HEK293T (cell line): ENCODE measurements around the gene MAU2.

ENCODE experiments used
- ARNT ChIP-seq: fragments of 450-650 bp; IDR thresholded peaks from 2 replicates; pipeline ENCODE4 v1.6.1; 2017; ENCODE audit warnings: mild to moderate bottlenecking
- BHLHE40 ChIP-seq: fragments of 450-650 bp; IDR thresholded peaks from 2 replicates; pipeline ENCODE4 v1.6.1; 2016; ENCODE audit warnings: mild to moderate bottlenecking, moderate library complexity, borderline replicate concordance
- ELF4 ChIP-seq: fragments of 450-650 bp; IDR thresholded peaks from 2 replicates; pipeline ENCODE4 v1.6.1; 2017; ENCODE audit warnings: antibody characterized with exemption
- FOXA1 ChIP-seq: fragments of 450-650 bp; IDR thresholded peaks from 2 replicates; pipeline ENCODE4 v1.6.1; 2016; ENCODE audit warnings: mild to moderate bottlenecking
- FOXK2 ChIP-seq: fragments of 450-650 bp; IDR thresholded peaks from 2 replicates; pipeline ENCODE4 v1.6.1; 2016; ENCODE audit warnings: mild to moderate bottlenecking
- L3MBTL2 ChIP-seq: fragments of 450-650 bp; conservative IDR thresholded peaks from 2 replicates; pipeline ENCODE4 v1.6.1; 2016; ENCODE audit warnings: mild to moderate bottlenecking
- LEF1 ChIP-seq: fragments of 450-650 bp; IDR thresholded peaks from 2 replicates; pipeline ENCODE4 v1.6.1; 2017; ENCODE audit warnings: mild to moderate bottlenecking, borderline replicate concordance
- SP1 ChIP-seq: fragments of 450-650 bp; IDR thresholded peaks from 2 replicates; pipeline ENCODE4 v1.6.1; 2017
- ZNF384 ChIP-seq: fragments of 450-650 bp; IDR thresholded peaks from 2 replicates; pipeline ENCODE4 v1.6.1; 2016

DNA sequence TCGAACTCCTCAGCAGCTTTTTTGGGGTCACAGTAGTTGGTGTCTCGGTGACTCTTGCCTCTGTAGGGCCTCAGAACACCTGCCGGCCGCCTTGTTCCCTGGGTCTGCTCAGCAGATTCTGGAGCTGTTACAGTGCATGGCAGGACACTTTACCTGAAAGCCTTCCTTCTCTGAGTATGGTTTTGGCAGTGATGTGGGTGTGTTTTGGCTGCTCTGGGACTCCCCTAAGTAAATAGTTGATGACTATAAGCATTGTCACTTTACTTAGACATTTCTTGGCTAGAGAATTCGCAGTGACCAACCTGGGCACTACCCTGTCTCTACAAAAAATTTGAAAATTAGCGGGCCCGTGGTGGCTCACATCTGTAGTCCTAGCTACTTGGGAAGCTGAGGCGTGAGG lies 7.0 kb downstream of the MAU2 start:
- no peak for TF ChIP-seq ELF4
- TF ChIP-seq BHLHE40 = no peak
- TF ChIP-seq FOXA1 = no peak
- TF ChIP-seq FOXK2 = no peak
- TF ChIP-seq ZNF384 = no peak
- TF ChIP-seq LEF1 = no peak
- no peak for TF ChIP-seq SP1
- TF ChIP-seq L3MBTL2 = no peak
- no peak for TF ChIP-seq ARNT
